GM19397 (cell line): ENCODE data around the gene ZNF277.
A peak's percentile ranks its signal among the peaks of the same experiment; 100 is the strongest.
"Not testable (repeated sequence)": the region's sequence is repeated elsewhere in the genome, so short reads cannot be mapped to it uniquely, and the experiment has no call there.

Source experiments
- ATAC-seq: cut with Tn5 transposase; IDR thresholded peaks from one replicate; pipeline ENCODE4 v1.9.1; 2021; ENCODE audit warnings: mild to moderate bottlenecking, moderate library complexity; ENCODE audit not compliant: unreplicated experiment

The ZNF277 gene

DNA sequence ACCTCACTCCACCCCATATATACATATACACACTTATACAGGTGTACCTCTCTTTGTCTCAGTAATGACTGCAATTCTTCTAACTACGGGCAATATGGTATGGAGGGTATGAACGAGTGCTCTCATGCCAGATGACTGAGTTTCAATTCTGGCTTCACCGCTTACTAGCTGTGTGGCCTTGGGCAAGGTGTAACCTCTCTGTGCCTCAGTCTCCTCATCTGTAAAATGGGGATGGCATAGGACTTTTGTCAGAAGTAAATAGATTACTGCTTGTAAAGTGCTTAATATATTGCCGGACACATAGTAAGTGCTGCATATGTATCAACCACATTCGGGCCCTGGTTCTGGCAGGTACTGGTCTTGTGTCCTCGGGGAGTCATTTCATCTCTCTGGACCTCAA, 183.7 kb downstream of the ZNF277 start:
- ATAC-seq: no peak

DNA sequence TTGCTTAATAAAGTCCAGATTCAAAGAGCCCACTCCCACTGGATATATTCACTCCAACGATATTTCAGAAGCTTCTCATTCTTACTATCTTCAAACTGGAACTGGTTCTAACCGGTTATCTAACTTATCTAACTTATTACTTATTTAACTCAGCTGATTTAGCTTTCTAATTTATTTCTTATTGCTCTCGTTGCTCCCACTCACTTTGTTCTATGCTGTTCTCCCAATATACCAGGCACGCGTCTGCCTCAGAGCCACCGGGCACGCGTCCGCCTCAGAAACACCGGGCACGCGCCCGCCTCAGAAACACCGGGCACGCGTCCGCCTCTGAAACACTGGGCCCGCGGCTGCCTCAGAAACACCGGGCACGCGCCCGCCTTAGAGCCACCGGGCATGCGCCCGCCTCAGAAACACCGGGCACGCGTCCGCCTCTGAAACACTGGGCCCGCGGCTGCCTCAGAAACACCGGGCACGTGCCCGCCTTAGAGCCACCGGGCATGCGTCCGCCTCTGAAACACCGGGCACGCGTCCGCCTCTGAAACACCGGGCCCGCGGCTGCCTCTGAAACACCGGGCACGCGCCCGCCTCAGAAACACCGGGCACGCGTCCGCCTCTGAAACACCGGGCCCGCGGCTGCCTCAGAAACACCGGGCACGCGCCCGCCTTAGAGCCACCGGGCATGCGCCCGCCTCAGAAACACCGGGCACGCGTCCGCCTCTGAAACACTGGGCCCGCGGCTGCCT, 184.8 kb downstream of the ZNF277 start:
- ATAC-seq: not testable (repeated sequence)

DNA sequence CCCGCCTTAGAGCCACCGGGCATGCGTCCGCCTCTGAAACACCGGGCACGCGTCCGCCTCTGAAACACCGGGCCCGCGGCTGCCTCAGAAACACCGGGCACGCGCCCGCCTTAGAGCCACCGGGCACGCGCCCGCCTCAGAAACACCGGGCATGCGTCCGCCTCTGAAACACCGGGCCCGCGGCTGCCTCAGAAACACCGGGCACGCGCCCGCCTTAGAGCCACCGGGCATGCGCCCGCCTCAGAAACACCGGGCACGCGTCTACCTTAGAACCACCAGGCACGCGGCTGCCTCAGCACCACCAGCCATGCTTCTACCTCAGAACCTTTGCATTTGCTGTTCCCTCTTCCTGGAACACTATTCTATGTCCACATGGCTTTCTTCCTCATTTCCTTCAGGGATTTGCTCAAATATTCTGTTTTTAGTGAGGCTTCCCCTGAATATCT, 185.4 kb downstream of the ZNF277 start:
- peak; percentile 61 for ATAC-seq
